ENCODE results near the gene CFAP97D1. TPM values are rescaled to one million over a fixed set of nuclear protein-coding genes. Genes with fewer than 3 reads are reported as not detected.
A peak's percentile ranks its signal among the peaks of the same experiment; 100 is the strongest.

CFAP97D1 gene
- total RNA-seq, 1 donor from 2014 or later = not detected

GRCh38 chr17:43814026-43814425 is 33.8 kb downstream of the CFAP97D1 start:
- Histone ChIP-seq H3K27me3 (ENCODE audit: low read depth) (no peaks in the 10 kb centered on the region), H3K36me3 (peaks cover 35% of the 10 kb centered on the region), H3K27ac (no peak overlapping the region), H3K4me1 (peaks cover 4% of the 10 kb centered on the region), H3K9me3 (no peaks in the 10 kb centered on the region), H3K4me3 (no peak overlapping the region)
- intact Hi-C loops (cut with DNase I) = no loop called here
- DNase-seq = no peak
- TF ChIP-seq CTCF (IDR thresholded peaks at IDR 0.05) = no peak
- no peak for ATAC-seq

- H3K27me3 ChIP-seq (ENCODE audit: low read depth) = no peaks in the 10 kb centered on the region
- no peaks in the 10 kb centered on the region for H3K9me3 ChIP-seq
- no peak for DNase-seq
- intact Hi-C loops (cut with DNase I) = no loop called here
- ATAC-seq = no peak
- H3K4me1 ChIP-seq = peaks cover 4% of the 10 kb centered on the region
- H3K27ac ChIP-seq = no peak overlapping the region
- H3K36me3 ChIP-seq = peaks cover 30% of the 10 kb centered on the region
- H3K4me3 ChIP-seq = no peak overlapping the region
- TF ChIP-seq CTCF (IDR thresholded peaks at IDR 0.05) = no peak
Measured at GRCh38 chr17:43814714-43815113, 34.5 kb downstream of the CFAP97D1 start.

- ATAC-seq = peak in 1 of 2 donors; percentile 5
- intact Hi-C loops (cut with DNase I) = no loop called here
Measured at GRCh38 chr17:43816336-43817320, 36.4 kb downstream of the CFAP97D1 start.

GRCh38 chr17:43817826-43818225 is 37.6 kb downstream of the CFAP97D1 start:
- Histone ChIP-seq H3K36me3 (peaks cover 27% of the 10 kb centered on the region), H3K4me1 (peaks cover 13% of the 10 kb centered on the region), H3K4me3 (no peak overlapping the region), H3K27me3 (ENCODE audit: low read depth) (no peaks in the 10 kb centered on the region), H3K9me3 (no peaks in the 10 kb centered on the region), H3K27ac (no peak overlapping the region)
- ATAC-seq (no peak), DNase-seq (no peak)
- intact Hi-C loops (cut with DNase I) = no loop called here
- no peak for TF ChIP-seq CTCF (IDR thresholded peaks at IDR 0.05)

More at GRCh38 chr17:43816336-43817320, 36.4 kb downstream of the CFAP97D1 start:
- TF ChIP-seq CTCF (IDR thresholded peaks at IDR 0.05) = no peak
- no peaks in the 10 kb centered on the region for H3K27me3 ChIP-seq (ENCODE audit: low read depth)
- peaks cover 8% of the 10 kb centered on the region for H3K4me1 ChIP-seq
- H3K9me3 ChIP-seq = no peaks in the 10 kb centered on the region
- H3K36me3 ChIP-seq = peaks cover 30% of the 10 kb centered on the region
- H3K27ac ChIP-seq = no peak overlapping the region
- no peak overlapping the region for H3K4me3 ChIP-seq
- no peak for DNase-seq

GRCh38 chr17:43818966-43819365 is 38.7 kb downstream of the CFAP97D1 start:
- Histone ChIP-seq H3K9me3 (no peaks in the 10 kb centered on the region), H3K4me3 (no peak overlapping the region), H3K27me3 (ENCODE audit: low read depth) (no peaks in the 10 kb centered on the region), H3K4me1 (peaks cover 22% of the 10 kb centered on the region), H3K27ac (no peak overlapping the region), H3K36me3 (peaks cover 19% of the 10 kb centered on the region)
- no peak for TF ChIP-seq CTCF (IDR thresholded peaks at IDR 0.05)
- DNase-seq (no peak), ATAC-seq (no peak)
- intact Hi-C loops (cut with DNase I) = no loop called here
